ENCODE data around the gene FBXO28.

- no peak for TF ChIP-seq GLIS3 (CRISPR knock-in tag; IDR thresholded peaks at IDR 0.05)
- no peak for TF ChIP-seq ZNF8 (CRISPR knock-in tag; IDR thresholded peaks at IDR 0.05)
- TF ChIP-seq ZFP30 (CRISPR knock-in tag; IDR thresholded peaks at IDR 0.05), result no peak
- no peak for TF ChIP-seq PATZ1 (CRISPR knock-in tag; IDR thresholded peaks at IDR 0.05; ENCODE audit: borderline replicate concordance)
- TF ChIP-seq ZFP3 (CRISPR knock-in tag; IDR thresholded peaks at IDR 0.05), result no peak
- no peak for TF ChIP-seq CREB5 (CRISPR knock-in tag; IDR thresholded peaks at IDR 0.05; ENCODE audit: low read depth)
- no peak for TF ChIP-seq RARB (CRISPR knock-in tag; IDR thresholded peaks at IDR 0.05)
- no peak for TF ChIP-seq SNAI2 (CRISPR knock-in tag; IDR thresholded peaks at IDR 0.05)
- TF ChIP-seq ZC3H10 (CRISPR knock-in tag; IDR thresholded peaks at IDR 0.05), result no peak
Observed at GRCh38 chr1:224198572-224198971, 84.7 kb downstream of the FBXO28 start.

Measured in SK-N-SH treated with all-trans-retinoic acid at 6 μM for 48 hours (cell line).